Measurements from ENCODE around the gene SLC1A2. TPM values are rescaled to one million over a fixed set of nuclear protein-coding genes. Genes with fewer than 3 reads are reported as not detected.

The SLC1A2 gene
- total RNA-seq, 4 donors from 2014 or later = 0.65 to 1.3 (median 0.68) TPM; not detected in 1

DNA sequence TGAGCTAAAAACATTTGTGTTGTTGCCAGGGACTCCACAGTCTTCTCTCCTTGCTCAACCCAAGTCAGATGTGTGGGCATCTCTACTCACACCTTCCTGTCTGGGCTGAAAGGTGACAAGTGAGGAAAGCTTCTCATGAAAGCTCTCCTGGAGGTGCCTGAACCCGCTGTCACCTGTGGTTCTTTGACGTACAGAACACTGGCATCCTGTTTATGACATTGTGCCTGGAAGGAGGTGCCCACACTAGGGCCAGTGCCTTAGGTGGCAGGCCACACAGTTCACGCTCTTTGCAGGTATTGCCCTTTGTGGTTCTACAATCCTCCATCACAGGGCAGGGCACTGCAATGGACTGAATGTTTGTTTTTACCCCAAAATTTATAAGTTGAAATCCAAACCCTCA, 171.9 kb downstream of the SLC1A2 start:
- TF ChIP-seq, protein P1, sequence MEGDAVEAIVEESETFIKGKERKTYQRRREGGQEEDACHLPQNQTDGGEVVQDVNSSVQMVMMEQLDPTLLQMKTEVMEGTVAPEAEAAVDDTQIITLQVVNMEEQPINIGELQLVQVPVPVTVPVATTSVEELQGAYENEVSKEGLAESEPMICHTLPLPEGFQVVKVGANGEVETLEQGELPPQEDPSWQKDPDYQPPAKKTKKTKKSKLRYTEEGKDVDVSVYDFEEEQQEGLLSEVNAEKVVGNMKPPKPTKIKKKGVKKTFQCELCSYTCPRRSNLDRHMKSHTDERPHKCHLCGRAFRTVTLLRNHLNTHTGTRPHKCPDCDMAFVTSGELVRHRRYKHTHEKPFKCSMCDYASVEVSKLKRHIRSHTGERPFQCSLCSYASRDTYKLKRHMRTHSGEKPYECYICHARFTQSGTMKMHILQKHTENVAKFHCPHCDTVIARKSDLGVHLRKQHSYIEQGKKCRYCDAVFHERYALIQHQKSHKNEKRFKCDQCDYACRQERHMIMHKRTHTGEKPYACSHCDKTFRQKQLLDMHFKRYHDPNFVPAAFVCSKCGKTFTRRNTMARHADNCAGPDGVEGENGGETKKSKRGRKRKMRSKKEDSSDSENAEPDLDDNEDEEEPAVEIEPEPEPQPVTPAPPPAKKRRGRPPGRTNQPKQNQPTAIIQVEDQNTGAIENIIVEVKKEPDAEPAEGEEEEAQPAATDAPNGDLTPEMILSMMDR (IDR thresholded peaks at IDR 0.05; ENCODE audit: low read depth) = no peak

DNA sequence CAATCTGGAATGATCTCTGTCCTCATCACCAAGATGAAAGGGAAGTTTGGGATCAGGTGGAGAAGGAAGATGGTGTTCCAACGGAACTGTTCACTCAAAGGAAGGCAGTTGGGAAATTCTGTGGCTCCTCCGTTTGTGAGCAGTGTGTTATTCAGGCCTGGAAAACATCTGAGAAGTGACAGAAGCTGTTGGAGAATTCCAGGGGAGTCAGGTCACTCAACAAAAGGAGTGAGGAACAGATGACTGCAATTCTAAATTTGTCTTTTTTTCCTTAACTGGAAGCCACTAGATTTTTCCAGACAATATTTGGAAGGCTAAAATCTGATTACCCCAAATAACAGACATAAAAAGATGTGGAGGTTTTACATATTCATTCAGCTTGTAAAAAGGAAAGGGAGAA, 172.6 kb downstream of the SLC1A2 start:
- TF ChIP-seq, protein P1 (IDR thresholded peaks at IDR 0.05; ENCODE audit: low read depth) = no peak

DNA sequence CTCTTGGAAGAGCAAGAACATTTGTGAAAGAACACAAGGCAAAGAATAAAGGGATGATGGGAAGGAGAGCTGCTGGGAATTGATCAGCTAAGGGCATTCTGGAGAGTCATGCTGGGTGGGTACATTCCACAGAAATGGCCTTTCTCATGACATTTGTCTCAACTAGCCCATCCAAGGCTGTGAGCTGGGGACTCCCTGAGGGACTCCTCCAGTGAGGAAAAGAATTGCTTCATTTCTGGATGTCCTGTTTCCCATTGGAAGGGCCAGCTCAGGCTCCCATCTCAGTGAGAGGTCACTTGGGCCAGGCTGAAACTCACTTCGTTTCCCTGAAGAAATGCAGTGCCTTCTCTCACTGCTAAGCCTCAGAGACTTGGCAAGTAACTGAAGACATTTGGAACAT, 173.6 kb downstream of the SLC1A2 start:
- TF ChIP-seq, protein P1 (IDR thresholded peaks at IDR 0.05; ENCODE audit: low read depth) = no peak

DNA sequence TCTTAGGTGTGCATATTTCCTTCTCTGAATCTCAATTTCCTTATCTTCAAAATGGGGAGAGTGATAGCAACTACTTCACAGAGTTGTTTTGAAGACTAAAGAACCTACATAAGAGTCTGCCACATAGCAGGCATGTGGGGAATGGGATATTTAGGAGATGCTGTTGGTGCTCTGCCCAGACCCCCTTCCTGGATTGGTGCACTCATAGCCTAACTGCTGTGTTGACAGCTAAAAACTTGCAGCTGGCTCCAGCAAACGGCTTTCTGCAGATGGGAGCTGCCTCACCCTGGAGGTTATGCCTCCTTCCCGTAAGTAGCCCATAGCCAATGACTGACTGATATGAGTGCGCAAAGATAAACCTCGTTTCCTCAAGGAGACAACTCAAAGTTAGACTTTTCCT, 174.3 kb downstream of the SLC1A2 start:
- TF ChIP-seq, protein P1 (IDR thresholded peaks at IDR 0.05; ENCODE audit: low read depth) = no peak

DNA sequence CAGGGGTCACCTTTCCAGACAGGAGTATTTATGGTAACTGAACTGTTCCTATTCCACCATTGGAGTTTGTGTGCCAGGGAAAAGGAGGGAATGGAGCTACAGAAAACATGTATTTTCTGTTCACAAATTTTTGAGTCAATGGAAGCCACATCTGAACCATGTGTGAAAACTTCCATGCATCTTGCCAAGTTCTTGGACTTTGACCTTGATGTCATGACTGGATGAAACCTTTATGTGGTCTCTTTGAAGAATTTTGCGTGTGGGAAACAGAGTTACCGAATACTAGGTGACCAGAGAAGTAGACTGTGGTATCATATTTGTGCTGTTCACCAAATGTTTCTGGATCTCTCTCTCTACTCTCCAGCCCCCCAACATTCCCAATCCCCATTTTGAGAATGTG, 175.6 kb downstream of the SLC1A2 start:
- TF ChIP-seq, protein P1 (IDR thresholded peaks at IDR 0.05; ENCODE audit: low read depth) = no peak

DNA sequence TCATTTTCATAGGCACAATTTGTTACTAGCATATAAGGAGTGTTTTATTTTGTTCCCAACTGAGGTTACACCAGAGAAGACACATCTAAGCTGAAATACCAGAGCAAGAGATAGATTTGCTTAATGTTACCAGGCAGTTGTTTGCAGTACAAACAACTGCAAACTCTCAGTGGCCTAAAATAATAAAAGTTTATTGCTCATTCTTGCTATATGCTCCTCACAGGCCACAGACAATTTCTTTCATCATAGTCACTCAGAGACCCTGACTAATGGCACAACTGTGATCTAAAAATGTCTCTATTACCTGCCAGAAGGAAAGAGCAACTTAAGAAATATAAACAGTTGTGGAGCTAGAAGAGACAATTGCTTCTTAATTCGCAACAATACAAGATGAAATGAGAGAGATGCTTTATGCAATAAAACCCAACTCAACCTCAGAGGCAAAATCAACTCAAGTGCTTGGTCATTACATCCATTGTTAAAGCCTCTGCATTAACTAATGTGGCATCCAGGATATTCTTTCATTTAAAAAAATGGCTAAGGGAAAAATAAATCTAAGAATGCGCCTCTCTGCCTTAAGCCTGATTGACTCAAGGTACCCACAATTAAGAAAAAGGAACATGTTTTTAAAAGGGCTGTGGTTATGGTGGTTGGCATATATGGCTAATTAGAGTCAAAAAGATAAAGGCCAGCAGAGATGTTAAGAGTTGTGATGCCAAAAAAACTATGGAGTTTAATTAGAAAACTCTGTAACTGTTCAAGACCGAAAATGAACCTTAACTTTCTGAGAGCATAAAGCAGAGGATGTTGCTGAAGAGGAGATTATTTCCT, 176.7 kb downstream of the SLC1A2 start:
- TF ChIP-seq, protein P1 (IDR thresholded peaks at IDR 0.05; ENCODE audit: low read depth) = no peak

DNA sequence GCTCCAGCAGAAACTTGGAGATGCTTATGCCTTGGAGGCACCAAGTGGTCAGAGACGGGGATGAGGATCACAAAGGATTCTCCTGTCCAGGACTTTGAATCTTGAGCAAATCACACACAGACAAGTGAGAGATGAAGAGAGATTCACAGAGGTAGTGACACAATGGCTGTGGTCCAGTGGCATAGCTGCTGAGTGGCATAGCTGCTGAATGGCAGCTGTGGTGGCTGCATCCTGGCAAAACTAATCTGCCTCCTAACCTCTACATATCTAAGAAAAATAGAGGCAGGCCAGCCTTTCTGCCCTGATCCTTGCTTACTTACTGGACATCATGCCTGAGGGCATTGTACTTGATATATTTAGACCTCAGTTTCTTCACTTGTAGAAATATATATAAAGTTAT, 177.8 kb downstream of the SLC1A2 start:
- TF ChIP-seq, protein P1 (IDR thresholded peaks at IDR 0.05; ENCODE audit: low read depth) = no peak
